22Rv1 (cell line): ENCODE measurements around the gene SGSM2.

Experiments used
- H3K27ac ChIP-seq: fragments of 450-650 bp; 2 replicates; pipeline ENCODE4 v1.5.1; 2017
- ZFX ChIP-seq: fragments of 450-650 bp; IDR thresholded peaks from 2 replicates; pipeline ENCODE4 v1.6.1; 2017; ENCODE audit warnings: antibody characterized with exemption, borderline replicate concordance
- TF ChIP-seq, protein P1 (sequence below): fragments of 450-650 bp; IDR thresholded peaks from 2 replicates; pipeline ENCODE4 v1.5.1; 2017; ENCODE audit warnings: mild to moderate bottlenecking

Gene SGSM2

GRCh38 chr17:2317796-2318195 lies 19.5 kb upstream of the SGSM2 start:
- peak overlapping the region; percentile 84 for H3K27ac ChIP-seq
- TF ChIP-seq, protein P1, sequence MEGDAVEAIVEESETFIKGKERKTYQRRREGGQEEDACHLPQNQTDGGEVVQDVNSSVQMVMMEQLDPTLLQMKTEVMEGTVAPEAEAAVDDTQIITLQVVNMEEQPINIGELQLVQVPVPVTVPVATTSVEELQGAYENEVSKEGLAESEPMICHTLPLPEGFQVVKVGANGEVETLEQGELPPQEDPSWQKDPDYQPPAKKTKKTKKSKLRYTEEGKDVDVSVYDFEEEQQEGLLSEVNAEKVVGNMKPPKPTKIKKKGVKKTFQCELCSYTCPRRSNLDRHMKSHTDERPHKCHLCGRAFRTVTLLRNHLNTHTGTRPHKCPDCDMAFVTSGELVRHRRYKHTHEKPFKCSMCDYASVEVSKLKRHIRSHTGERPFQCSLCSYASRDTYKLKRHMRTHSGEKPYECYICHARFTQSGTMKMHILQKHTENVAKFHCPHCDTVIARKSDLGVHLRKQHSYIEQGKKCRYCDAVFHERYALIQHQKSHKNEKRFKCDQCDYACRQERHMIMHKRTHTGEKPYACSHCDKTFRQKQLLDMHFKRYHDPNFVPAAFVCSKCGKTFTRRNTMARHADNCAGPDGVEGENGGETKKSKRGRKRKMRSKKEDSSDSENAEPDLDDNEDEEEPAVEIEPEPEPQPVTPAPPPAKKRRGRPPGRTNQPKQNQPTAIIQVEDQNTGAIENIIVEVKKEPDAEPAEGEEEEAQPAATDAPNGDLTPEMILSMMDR, result no peak
- no peak for TF ChIP-seq ZFX

DNA sequence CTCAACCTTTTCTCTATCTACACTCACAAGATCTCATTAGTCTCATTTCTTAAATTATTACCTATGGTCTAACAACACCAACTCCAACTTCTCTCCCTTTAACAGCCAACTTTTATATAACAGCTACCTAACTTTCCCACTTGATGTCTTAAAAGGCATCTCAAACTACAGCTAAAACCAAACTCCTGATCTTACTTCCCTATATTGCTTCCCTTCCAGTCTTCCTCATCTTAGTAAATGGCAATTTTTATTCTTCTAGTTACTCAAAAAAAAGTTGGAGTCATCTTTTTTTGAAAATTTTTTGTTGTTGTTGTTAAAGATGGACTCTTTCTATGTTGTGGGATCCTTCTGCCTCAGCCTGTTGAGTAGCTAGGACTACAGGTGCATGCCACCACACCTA lies 18.2 kb upstream of the SGSM2 start:
- no peak overlapping the region for H3K27ac ChIP-seq
- TF ChIP-seq ZFX, result no peak
- TF ChIP-seq, protein P1, result no peak

GRCh38 chr17:2321399-2321798 lies 15.9 kb upstream of the SGSM2 start:
- H3K27ac ChIP-seq, result no peak overlapping the region
- TF ChIP-seq ZFX, result no peak
- TF ChIP-seq, protein P1, result no peak

DNA sequence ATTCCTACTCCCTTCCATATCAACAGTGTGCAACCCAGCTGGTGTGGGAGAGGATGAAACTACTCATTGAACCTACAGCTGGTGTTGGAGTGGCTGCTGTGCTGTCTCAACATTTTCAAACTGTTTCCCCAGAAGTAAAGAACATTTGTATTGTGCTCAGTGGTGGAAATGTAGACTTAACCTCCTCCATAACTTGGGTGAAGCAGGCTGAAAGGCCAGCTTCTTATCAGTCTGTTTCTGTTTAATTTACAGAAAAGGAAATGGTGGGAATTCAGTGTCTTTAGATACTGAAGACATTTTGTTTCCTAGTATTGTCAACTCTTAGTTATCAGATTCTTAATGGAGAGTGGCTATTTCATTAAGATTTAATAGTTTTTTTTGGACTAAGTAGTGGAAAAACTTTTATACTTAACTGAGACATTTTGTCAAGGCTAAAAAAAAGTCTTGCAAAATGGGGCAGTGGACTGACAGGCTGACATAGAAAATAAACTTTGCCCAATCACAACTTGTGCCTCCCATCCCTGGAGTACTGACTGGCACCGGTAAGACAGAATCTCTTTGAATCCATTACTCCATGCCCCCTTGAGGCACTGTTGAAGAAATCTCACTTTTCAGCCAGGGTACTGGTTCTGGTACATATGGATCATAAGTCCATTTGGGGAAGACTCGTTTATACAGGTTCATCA lies 13.5 kb upstream of the SGSM2 start:
- TF ChIP-seq, protein P1, result no peak
- no peak for TF ChIP-seq ZFX
- no peak overlapping the region for H3K27ac ChIP-seq

DNA sequence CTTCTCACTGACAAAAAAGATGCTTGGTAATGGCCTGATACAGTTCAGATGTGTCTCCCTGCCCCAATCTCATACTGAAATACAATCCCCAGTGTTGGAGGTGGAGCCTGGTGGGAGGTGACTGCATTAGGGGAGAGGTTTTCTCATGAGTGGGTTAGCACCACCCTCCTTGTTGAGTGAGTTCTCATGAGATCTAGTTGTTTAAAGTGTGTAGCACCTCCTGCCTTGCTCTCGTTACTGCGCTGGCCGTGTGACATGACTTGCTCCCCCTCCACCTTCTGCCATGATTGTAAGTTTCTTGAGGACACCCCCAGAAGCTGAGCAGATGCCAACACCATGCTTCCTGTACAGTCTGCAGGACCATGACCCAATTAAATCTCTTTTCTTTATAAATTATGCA lies 6.0 kb upstream of the SGSM2 start:
- H3K27ac ChIP-seq, result no peak overlapping the region

DNA sequence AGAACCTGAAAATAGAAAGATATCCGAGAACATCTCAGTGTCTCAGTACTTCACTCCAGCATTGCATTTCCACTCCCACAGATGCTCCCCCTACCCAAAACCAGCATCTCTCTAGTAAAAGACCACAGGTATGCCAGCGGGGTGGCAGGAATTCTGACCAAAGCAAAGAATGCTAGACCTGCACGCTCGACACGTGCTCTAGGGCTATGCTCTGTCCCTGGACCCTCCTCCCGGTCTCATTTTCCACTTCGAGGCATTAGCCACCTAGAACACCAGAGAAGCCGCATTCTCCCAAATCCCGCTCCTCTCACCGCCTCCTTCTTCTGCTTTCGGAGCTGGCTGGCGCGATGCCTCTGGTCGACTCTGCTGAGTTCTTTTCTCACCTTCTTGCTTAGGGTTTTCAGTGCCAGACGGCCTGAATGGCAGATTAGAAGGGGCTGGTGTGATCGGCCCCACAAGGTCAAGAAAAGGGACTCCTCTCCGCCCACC lies 1.5 kb upstream of the SGSM2 start:
- peak overlapping the region; percentile 97 for H3K27ac ChIP-seq
- no peak for TF ChIP-seq ZFX
- TF ChIP-seq, protein P1, result no peak

More for the DNA sequence above, 6.0 kb upstream of the SGSM2 start:
- TF ChIP-seq ZFX, result no peak
- TF ChIP-seq, protein P1, result no peak

GRCh38 chr17:2336215-2336851 lies 968 bp upstream of the SGSM2 start, which contains the start of gene TSR1:
Gene TSR1, minus strand, starts transcription at chr17:2336457. Its CDS starts 30 bp downstream, at chr17:2336427.
- no peak for TF ChIP-seq ZFX
- TF ChIP-seq, protein P1, result peak; percentile 60

More at GRCh38 chr17:2336215-2336851, 968 bp upstream of the SGSM2 start, which contains the start of gene TSR1:
- peak within 1 kb of the TSS; percentile 97 for H3K27ac ChIP-seq
